ENCODE results near the gene DUSP22. TPM values are rescaled to one million over a fixed set of nuclear protein-coding genes. Genes with fewer than 3 reads are reported as not detected.

The DUSP22 gene
- total RNA-seq, 1 experiment from 2014 or later, result 34.8 TPM

- no peak for TF ChIP-seq SIN3A (IDR thresholded peaks at IDR 0.05; ENCODE audit: borderline replicate concordance, insufficient read depth, low read depth, low read length)
Observed at GRCh38 chr6:290111-290922, 2.0 kb upstream of the DUSP22 start (continued).

GRCh38 chr6:291204-291696, 1.0 kb upstream of the DUSP22 start:
- no peak for DNase-seq (ENCODE audit: low read depth, low spot score)
- ChIA-PET POLR2A (no interaction called here), CTCF (no interaction called here)
- Histone ChIP-seq H3K4me1 (ENCODE audit: control insufficient read depth, insufficient read depth, low read length) (peaks cover 8% of the 10 kb centered on the region; the same call in 1 of the 2 replicates), H3K9me3 (ENCODE audit: control insufficient read depth, insufficient read depth, low read depth, low read length) (no peaks in the 10 kb centered on the region), H3K36me3 (ENCODE audit: control insufficient read depth, insufficient read depth, low read length) (no peaks in the 10 kb centered on the region), H3K4me3 (ENCODE audit: low read depth in 2 of 2, low read length in 2 of 2) (peak overlapping the region; percentile 55 to 79), H3K27ac (ENCODE audit: low read length) (peak overlapping the region; percentile 87), H3K27me3 (ENCODE audit: control insufficient read depth, insufficient read depth, low read length) (0 out of 2 replicates have a peak, but pooled peaks cover 2% of the 10 kb centered on the region)
- TF ChIP-seq SIN3A (IDR thresholded peaks at IDR 0.05; ENCODE audit: borderline replicate concordance, insufficient read depth, low read depth, low read length), result no peak
- TF ChIP-seq REST (IDR thresholded peaks at IDR 0.05; ENCODE audit: insufficient read depth in 1 of 2, low read depth in 2 of 2, low read length in 1 of 2), result no peak
- TF ChIP-seq TCF7L2 (IDR thresholded peaks at IDR 0.05; ENCODE audit: low read depth, low read length), result no peak
- no peak for TF ChIP-seq CTCF (IDR thresholded peaks at IDR 0.05)
- BruUV-seq (replicated peaks), result TSS peak; percentile 92
- intact Hi-C loops (cut with micrococcal nuclease; ENCODE audit: unreplicated experiment), result no loop called here
- ATAC-seq, result no peak
- in situ Hi-C loops (cut with HindIII; ENCODE audit: low pct_unique_long_range_greater_than_20kb, low sequenced_read_pairs), result no loop called here

- peak; percentile 66 for ATAC-seq
- H3K9me3 ChIP-seq (ENCODE audit: control insufficient read depth, insufficient read depth, low read depth, low read length), result no peaks in the 10 kb centered on the region
- H3K27ac ChIP-seq (ENCODE audit: low read length), result peak overlapping the region; percentile 74
- BruUV-seq (replicated peaks), result no TSS peak
- no peak for DNase-seq (ENCODE audit: low read depth, low spot score)
- TF ChIP-seq REST (IDR thresholded peaks at IDR 0.05; ENCODE audit: insufficient read depth in 1 of 2, low read depth in 2 of 2, low read length in 1 of 2), result 0 out of 4 replicates have a peak, but pooled peaks of 1 of the 2 experiments have one; percentile 18
- peak; percentile 34; the same call in 1 of the 2 replicates for TF ChIP-seq SIN3A (IDR thresholded peaks at IDR 0.05; ENCODE audit: borderline replicate concordance, insufficient read depth, low read depth, low read length)
- TF ChIP-seq TCF7L2 (IDR thresholded peaks at IDR 0.05; ENCODE audit: low read depth, low read length), result no peak
- TF ChIP-seq CTCF (IDR thresholded peaks at IDR 0.05), result peak; percentile 20
- TF ChIP-seq POLR2AphosphoS5 (IDR thresholded peaks at IDR 0.05; ENCODE audit: low read depth, low read length), result peak; percentile 49; the same call in 1 of the 2 replicates
- in situ Hi-C loops (cut with HindIII; ENCODE audit: low pct_unique_long_range_greater_than_20kb, low sequenced_read_pairs), result no loop called here
- ChIA-PET POLR2A (interaction anchor here (0.6 to 0.7 kb wide), 4 partner anchors 97 to 1095 kb away, joined by 3 to 11 read pairs (median 3); no protein-coding TSS in a partner anchor), CTCF (no interaction called here)
- no peaks in the 10 kb centered on the region for H3K36me3 ChIP-seq (ENCODE audit: control insufficient read depth, insufficient read depth, low read length)
- intact Hi-C loops (cut with micrococcal nuclease; ENCODE audit: unreplicated experiment), result no loop called here
- 0 out of 2 replicates have a peak, but pooled peaks cover 2% of the 10 kb centered on the region for H3K27me3 ChIP-seq (ENCODE audit: control insufficient read depth, insufficient read depth, low read length)
- peak overlapping the region; percentile 55 to 90 for H3K4me3 ChIP-seq (ENCODE audit: low read depth in 2 of 2, low read length in 2 of 2)
- peaks cover 8% of the 10 kb centered on the region; the same call in 1 of the 2 replicates for H3K4me1 ChIP-seq (ENCODE audit: control insufficient read depth, insufficient read depth, low read length)
Observed at GRCh38 chr6:292506-293192, 362 bp downstream of the DUSP22 start.
